ENCODE data around the gene TMEM145. TPM values are rescaled to one million over a fixed set of nuclear protein-coding genes. Genes with fewer than 3 reads are reported as not detected.
A peak's percentile ranks its signal among the peaks of the same experiment; 100 is the strongest.

The TMEM145 gene
- total RNA-seq, 8 experiments from 2014 or later, result 0.42 to 18.5 (median 5.9) TPM; not detected in 1

GRCh38 chr19:42356686-42357085 is 43.6 kb downstream of the TMEM145 start:
- no peak overlapping the region for H3K27ac ChIP-seq
- H3K4me3 ChIP-seq, result no peak overlapping the region
- in situ Hi-C loops (cut with MboI; ENCODE audit: low pct_unique_long_range_greater_than_20kb in 2 of 9, low sequenced_read_pairs in 9 of 9, unreplicated experiment in 9 of 9), result no loop called here
- no peak for ATAC-seq (replicated peaks in 6 of 8)
- 80 to 100% (median 100%) methylated on average over 1 to 5 of the region's 15 CpGs; no CpG with 5 or more reads in 5 of the 10 experiments for WGBS, 10 experiments
- H3K4me1 ChIP-seq (replicated peaks in 1 of 2), result peaks cover 18 to 29% of the 10 kb centered on the region in 2 donors

- no peak for ATAC-seq (replicated peaks in 6 of 8)
- WGBS, 10 experiments, result 87% methylated on average over 3 of the region's 12 CpGs; no CpG with 5 or more reads in 9 of the 10 experiments
- Histone ChIP-seq H3K4me1 (replicated peaks in 1 of 2) (peaks cover 12 to 23% of the 10 kb centered on the region in 2 donors), H3K27ac (no peak overlapping the region), H3K4me3 (no peak overlapping the region)
- in situ Hi-C loops (cut with MboI; ENCODE audit: low pct_unique_long_range_greater_than_20kb in 2 of 9, low sequenced_read_pairs in 9 of 9, unreplicated experiment in 9 of 9), result no loop called here
Observed at GRCh38 chr19:42357290-42357689, 44.2 kb downstream of the TMEM145 start.

- Histone ChIP-seq H3K4me1 (replicated peaks in 1 of 2) (peaks cover 0 to 5% of the 10 kb centered on the region in 2 donors), H3K27ac (no peak overlapping the region), H3K4me3 (no peak overlapping the region)
- 78 to 100% (median 89%) methylated on average over 1 to 9 of the region's 16 CpGs; no CpG with 5 or more reads in 2 of the 10 experiments for WGBS, 10 experiments
- in situ Hi-C loops (cut with MboI; ENCODE audit: low pct_unique_long_range_greater_than_20kb in 2 of 9, low sequenced_read_pairs in 9 of 9, unreplicated experiment in 9 of 9), result no loop called here
- peak in 2 of 8 experiments; percentile 24 to 61 for ATAC-seq (replicated peaks in 6 of 8)
Observed at GRCh38 chr19:42360787-42361544, 47.9 kb downstream of the TMEM145 start.

DNA sequence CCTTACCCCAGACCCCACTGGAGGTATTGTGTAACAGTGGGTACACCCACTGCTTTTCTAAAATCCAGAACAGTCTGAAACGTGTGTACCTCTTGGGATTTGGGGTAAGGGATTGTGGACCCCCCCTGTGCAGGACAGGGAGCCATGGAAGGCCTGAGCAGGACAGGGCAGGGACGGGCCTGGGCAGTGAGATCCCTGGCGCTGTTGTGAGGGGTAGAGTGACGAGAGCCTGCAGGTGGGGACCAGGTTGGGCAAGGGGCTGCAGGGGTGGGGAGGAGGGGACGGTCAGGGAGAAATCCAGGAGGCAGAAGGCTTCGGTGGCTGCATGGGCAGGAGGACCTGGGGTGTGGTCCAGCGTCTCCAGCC is 48.4 kb downstream of the TMEM145 start:
- WGBS, 10 experiments, result 50% methylated on average over 1 of the region's 7 CpGs; no CpG with 5 or more reads in 9 of the 10 experiments
- Histone ChIP-seq H3K27ac (no peak overlapping the region), H3K4me1 (replicated peaks in 1 of 2) (peaks cover 0 to 5% of the 10 kb centered on the region in 2 donors), H3K4me3 (no peak overlapping the region)
- ATAC-seq (replicated peaks in 6 of 8), result no peak
- in situ Hi-C loops (cut with MboI; ENCODE audit: low pct_unique_long_range_greater_than_20kb in 2 of 9, low sequenced_read_pairs in 9 of 9, unreplicated experiment in 9 of 9), result no loop called here

DNA sequence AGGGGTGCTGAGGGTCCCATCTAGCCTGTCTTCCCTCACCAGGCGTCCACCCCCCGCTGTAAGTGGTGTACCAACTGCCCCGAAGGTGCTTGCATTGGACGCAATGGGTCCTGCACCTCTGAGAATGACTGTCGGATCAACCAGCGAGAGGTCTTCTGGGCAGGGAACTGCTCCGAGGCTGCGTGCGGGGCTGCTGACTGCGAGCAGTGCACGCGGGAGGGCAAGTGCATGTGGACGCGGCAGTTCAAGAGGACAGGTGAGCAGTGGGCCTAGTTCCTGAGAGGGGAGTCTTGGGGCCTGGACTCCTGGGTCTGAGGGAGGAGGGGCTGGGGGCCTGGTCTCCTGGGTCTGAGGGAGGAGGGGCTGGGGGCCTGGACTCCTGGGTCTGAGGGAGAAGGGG is 49.2 kb downstream of the TMEM145 start:
- H3K27ac ChIP-seq, result no peak overlapping the region
- ATAC-seq (replicated peaks in 6 of 8), result no peak
- WGBS, 10 experiments, result 67 to 90% (median 90%) methylated on average over 2 to 4 of the region's 14 CpGs; no CpG with 5 or more reads in 7 of the 10 experiments
- H3K4me1 ChIP-seq (replicated peaks in 1 of 2), result peaks cover 0 to 5% of the 10 kb centered on the region in 2 donors
- no peak overlapping the region for H3K4me3 ChIP-seq
- in situ Hi-C loops (cut with MboI; ENCODE audit: low pct_unique_long_range_greater_than_20kb in 2 of 9, low sequenced_read_pairs in 9 of 9, unreplicated experiment in 9 of 9), result no loop called here

GRCh38 chr19:42362891-42363440 is 49.9 kb downstream of the TMEM145 start:
- 0 to 100% (median 94%) methylated on average over 1 to 6 of the region's 13 CpGs; no CpG with 5 or more reads in 1 of the 10 experiments for WGBS, 10 experiments

DNA sequence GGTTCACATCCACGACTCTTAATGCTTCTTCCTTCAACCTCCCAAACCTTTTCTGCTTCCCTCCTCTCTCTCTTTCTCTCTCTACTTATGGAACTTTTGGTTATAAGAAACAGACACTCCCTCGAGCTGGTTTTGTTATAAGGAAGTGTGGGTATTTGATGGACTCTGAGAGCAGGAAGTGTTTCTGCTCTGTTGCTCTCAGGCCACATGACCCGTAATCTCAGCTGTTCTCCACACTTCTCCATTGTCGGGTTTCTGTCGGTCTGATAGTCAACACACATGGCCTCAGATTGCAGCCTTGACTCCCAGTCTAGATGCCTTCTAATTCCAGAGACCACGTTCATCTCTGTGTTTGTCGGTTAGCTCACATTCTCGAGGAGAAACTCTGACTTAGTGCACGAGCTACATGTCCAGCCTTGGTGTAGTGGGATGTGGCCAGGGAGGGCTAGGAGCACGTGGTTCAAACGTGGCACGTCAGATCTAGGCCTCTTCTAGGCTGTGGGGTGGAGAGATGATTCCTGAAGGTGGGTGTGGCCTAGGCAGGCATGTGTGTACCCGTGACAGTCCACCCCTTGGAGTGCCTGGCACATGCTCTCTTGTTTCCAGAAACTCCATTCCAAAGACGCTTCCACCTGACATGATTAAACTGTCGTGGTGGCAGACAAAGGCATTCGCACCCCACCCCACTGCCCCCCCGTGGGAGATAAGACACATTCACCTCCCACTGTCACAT is 50.7 kb downstream of the TMEM145 start:
- no peak overlapping the region for H3K27ac ChIP-seq
- H3K4me3 ChIP-seq, result no peak overlapping the region
- in situ Hi-C loops (cut with MboI; ENCODE audit: low pct_unique_long_range_greater_than_20kb in 2 of 9, low sequenced_read_pairs in 9 of 9, unreplicated experiment in 9 of 9), result no loop called here
- 61 to 97% (median 82%) methylated on average over 2 to 8 of the region's 17 CpGs; no CpG with 5 or more reads in 1 of the 10 experiments for WGBS, 10 experiments
- peaks cover 0 to 5% of the 10 kb centered on the region in 2 donors for H3K4me1 ChIP-seq (replicated peaks in 1 of 2)
- peak in 1 of 8 experiments; percentile 36 for ATAC-seq (replicated peaks in 6 of 8)

More at GRCh38 chr19:42362891-42363440, 49.9 kb downstream of the TMEM145 start:
- no peak for ATAC-seq (replicated peaks in 6 of 8)
- Histone ChIP-seq H3K4me3 (no peak overlapping the region), H3K4me1 (replicated peaks in 1 of 2) (peaks cover 0 to 5% of the 10 kb centered on the region in 2 donors), H3K27ac (no peak overlapping the region)
- in situ Hi-C loops (cut with MboI; ENCODE audit: low pct_unique_long_range_greater_than_20kb in 2 of 9, low sequenced_read_pairs in 9 of 9, unreplicated experiment in 9 of 9), result no loop called here

DNA sequence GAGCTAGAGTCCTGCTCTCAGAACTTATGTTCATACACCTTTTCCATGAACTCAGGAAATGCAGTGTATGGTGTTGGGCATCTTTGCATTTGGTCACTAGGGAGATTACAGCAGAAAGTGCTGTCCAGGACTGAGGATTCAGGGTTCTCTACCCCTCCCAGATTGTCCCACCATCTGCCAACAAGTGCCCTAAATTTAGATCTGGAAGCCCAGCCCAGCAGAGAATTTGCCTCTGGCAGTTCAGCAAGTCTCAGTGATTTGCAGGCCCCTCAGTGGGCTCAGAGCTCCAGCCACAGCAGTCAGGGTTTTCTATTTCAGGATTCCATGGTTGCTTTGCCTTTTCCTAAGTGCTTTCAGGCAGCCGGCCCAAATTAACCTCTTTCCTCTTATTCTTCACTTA is 53.6 kb downstream of the TMEM145 start:
- ATAC-seq (replicated peaks in 6 of 8), result peak in 3 of 8 experiments; percentile 45 to 81 (median 58)
- WGBS, 10 experiments, result 0 to 100% (median 73%) methylated on average over 1 of the region's 1 CpG; no CpG with 5 or more reads in 2 of the 10 experiments
- Histone ChIP-seq H3K4me3 (no peak overlapping the region), H3K27ac (no peak overlapping the region), H3K4me1 (replicated peaks in 1 of 2) (peaks cover 4 to 8% of the 10 kb centered on the region in 2 donors)
- in situ Hi-C loops (cut with MboI; ENCODE audit: low pct_unique_long_range_greater_than_20kb in 2 of 9, low sequenced_read_pairs in 9 of 9, unreplicated experiment in 9 of 9), result no loop called here

DNA sequence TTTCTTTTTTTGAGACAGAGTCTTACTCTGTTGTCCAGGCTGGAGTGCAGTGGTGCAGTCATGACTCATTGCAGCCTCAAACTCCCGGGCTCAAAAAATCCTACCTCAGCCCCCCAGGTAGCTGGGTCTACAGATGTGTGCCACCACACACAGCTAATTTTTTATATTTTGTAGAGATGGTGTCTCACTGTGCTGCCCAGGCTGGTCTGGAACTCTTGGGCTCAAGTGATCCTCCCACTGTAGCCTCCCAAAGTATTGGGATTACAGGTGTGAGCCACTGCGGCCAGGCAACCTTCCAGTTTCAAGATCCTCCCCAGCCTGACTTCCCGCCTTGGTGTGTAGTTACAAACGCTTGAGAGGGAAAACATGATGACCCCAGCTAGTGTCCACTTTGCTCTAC is 54.8 kb downstream of the TMEM145 start:
- no peak for ATAC-seq (replicated peaks in 6 of 8)
- in situ Hi-C loops (cut with MboI; ENCODE audit: low pct_unique_long_range_greater_than_20kb in 2 of 9, low sequenced_read_pairs in 9 of 9, unreplicated experiment in 9 of 9), result no loop called here
- Histone ChIP-seq H3K4me3 (no peak overlapping the region), H3K4me1 (replicated peaks in 1 of 2) (peaks cover 4 to 8% of the 10 kb centered on the region in 2 donors), H3K27ac (no peak overlapping the region)
- 94 to 100% (median 100%) methylated on average over 1 to 4 of the region's 4 CpGs; no CpG with 5 or more reads in 7 of the 10 experiments for WGBS, 10 experiments

DNA sequence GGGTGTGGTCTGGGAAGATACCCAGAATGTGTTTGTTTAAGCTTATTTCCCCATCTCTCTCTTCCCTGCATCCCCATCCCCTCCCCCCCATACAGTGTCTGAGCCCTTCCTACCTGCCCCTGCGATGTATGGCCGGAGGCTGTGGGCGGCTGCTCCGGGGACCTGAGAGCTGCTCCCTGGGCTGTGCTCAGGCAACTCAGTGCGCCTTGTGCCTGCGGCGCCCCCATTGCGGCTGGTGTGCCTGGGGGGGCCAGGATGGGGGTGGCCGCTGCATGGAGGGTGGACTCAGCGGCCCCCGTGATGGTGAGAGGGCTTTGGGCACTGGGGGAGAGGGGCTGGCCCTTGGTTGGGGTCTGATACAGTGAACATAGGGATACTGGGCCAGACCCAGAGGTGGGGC is 55.3 kb downstream of the TMEM145 start:
- peak in 2 of 8 experiments; percentile 7 to 17 for ATAC-seq (replicated peaks in 6 of 8)
- Histone ChIP-seq H3K27ac (no peak overlapping the region), H3K4me1 (replicated peaks in 1 of 2) (peaks cover 4 to 8% of the 10 kb centered on the region in 2 donors), H3K4me3 (no peak overlapping the region)
- in situ Hi-C loops (cut with MboI; ENCODE audit: low pct_unique_long_range_greater_than_20kb in 2 of 9, low sequenced_read_pairs in 9 of 9, unreplicated experiment in 9 of 9), result no loop called here
- WGBS, 10 experiments, result no CpG with 5 or more reads among the region's 11 CpGs

DNA sequence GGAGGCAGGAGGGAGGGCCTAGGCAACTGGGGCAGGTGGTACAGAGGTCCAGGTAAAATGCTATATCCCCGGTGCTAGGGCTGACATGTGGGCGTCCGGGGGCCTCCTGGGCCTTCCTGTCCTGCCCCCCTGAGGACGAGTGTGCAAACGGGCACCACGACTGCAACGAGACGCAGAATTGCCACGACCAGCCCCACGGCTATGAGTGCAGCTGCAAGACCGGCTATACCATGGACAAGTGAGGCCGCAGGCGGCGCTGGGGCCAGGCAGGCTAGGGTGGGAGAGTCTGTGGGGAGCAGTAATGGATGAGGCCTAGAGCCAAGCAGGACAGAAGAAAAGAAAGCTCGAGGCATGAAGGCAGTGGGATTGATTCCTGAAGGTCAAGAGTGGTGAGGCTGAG is 55.7 kb downstream of the TMEM145 start:
- Histone ChIP-seq H3K4me3 (no peak overlapping the region), H3K27ac (no peak overlapping the region), H3K4me1 (replicated peaks in 1 of 2) (peaks cover 4 to 8% of the 10 kb centered on the region in 2 donors)
- peak in 1 of 8 experiments; percentile 3 for ATAC-seq (replicated peaks in 6 of 8)
- 86% methylated on average over 5 to 7 of the region's 15 CpGs; no CpG with 5 or more reads in 8 of the 10 experiments for WGBS, 10 experiments
- in situ Hi-C loops (cut with MboI; ENCODE audit: low pct_unique_long_range_greater_than_20kb in 2 of 9, low sequenced_read_pairs in 9 of 9, unreplicated experiment in 9 of 9), result no loop called here

GRCh38 chr19:42369433-42370067 is 56.4 kb downstream of the TMEM145 start:
- Histone ChIP-seq H3K4me1 (replicated peaks in 1 of 2) (peaks cover 4 to 8% of the 10 kb centered on the region in 2 donors), H3K27ac (no peak overlapping the region), H3K4me3 (no peak overlapping the region)
- in situ Hi-C loops (cut with MboI; ENCODE audit: low pct_unique_long_range_greater_than_20kb in 2 of 9, low sequenced_read_pairs in 9 of 9, unreplicated experiment in 9 of 9), result no loop called here
- ATAC-seq (replicated peaks in 6 of 8), result peak in 3 of 8 experiments; percentile 5 to 13 (median 13)
- WGBS, 10 experiments, result 80 to 100% (median 87%) methylated on average over 4 to 8 of the region's 27 CpGs; no CpG with 5 or more reads in 7 of the 10 experiments
